COLO668 (cell line): ENCODE measurements around the gene FRRS1.

Source experiments
- DNase-seq: peaks from one replicate; lab custom pipeline; 2025; ENCODE audit not compliant: unreplicated experiment; lab: John Stamatoyannopoulos, UW

FRRS1 gene

DNA sequence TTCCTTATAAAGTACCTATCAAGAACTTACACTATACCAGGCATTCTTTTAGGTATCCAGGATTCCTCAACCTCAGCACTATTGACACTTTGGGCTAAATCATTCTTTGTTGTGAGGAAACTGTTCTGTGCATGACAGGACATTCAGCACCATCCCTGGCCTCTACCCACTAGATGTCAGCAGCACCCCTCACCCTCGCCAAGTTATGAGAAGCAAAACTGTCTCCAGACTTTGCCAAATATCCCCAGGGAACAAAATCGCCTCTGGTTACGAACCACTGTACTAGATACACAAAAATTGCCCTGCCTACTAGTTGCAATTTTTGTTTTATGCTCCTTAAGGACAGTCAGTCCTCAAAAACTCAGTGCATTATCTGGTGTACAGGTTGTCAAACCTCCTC, 84.9 kb downstream of the FRRS1 start:
- DNase-seq, result no peak

DNA sequence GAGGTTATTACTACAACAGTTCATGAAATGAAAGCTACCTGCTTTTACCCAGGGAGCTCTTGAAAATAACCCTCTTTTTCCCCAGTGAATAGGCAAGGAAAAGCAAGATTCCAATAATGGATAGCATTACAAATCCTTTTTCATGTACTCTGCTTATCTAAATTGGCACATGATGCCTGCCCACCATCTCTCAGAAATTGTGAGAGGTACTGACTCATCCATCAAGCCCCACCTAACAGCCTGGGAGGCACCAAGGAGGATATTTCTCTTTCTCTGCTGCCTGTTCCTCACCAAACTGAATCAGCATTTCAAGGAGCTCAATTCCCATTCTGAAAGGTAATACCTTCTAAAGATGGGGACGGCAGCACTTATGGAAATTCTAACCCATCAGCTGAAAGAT, 86.2 kb downstream of the FRRS1 start:
- DNase-seq, result no peak

DNA sequence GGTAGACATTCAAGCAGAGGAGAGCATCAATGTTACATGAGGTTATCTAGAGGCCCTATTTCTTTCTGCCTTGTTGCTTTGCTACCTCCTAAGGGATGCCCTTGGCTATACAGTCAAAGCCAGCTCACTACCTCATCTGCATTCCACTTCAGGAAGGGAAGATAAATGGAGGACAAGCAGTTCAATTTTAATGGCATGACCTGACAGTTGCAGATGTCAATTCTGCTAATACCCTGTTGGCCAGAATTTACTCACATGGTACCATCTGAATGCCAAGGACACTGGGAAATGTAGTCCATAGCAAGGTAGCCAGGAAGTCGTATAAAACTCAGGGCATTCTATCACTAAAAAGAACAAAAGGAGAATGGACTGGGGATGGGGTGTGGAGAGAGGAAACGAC, 89.0 kb downstream of the FRRS1 start:
- no peak for DNase-seq

DNA sequence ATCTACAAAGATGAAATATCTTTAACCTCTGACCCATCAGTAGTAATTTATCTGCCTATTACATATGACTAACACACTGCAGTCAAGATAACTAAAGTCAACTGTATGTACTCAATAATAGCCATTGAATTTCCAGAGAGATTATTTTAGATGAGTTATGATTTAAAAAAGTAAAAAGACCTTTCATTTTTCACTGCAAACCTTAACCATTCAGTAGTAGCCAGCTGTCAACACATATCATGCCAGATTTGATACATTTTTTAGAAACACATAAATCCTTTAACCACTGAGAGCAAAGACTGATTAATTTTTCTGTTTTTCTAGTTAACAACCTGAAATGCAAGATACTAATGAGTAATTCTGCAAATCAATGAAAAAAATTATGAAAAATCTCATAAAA, 89.6 kb downstream of the FRRS1 start:
- DNase-seq, result no peak

DNA sequence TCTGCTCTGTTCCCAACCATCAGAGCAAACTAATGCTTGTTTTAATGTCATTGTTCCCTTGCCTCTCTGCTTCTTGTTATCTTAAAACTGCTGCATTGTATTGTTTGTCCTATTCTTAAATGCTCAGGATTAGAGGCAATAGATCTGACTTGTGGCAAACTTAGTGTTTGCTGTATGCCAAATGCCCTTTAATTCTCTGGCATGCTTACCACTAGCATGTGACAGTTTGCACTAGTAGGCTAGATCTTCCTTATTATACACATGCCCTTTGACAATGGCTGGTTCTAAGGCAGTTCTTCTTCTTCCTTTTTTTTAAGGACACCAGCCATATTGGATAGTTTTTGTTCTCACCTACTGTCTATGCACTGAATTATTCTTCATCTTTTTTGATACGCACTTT, 90.4 kb downstream of the FRRS1 start:
- no peak for DNase-seq

DNA sequence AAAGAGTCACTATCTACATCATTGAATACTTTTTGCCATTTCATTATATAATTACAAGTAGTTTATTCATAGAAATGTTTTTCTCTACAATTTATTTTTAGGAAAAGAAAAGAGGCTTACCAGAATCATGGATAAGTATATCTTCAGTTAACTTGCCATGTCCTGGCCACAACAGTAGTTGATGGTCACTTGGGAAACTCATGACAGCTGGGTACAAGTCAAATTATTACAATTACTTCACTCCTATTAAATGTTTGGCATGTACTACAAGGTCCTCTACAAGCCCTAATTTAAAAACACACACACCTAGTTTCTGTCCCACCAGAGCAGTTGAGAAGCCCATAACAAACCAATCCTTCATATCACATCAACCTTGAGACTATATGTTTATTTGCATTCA, 91.1 kb downstream of the FRRS1 start:
- no peak for DNase-seq

DNA sequence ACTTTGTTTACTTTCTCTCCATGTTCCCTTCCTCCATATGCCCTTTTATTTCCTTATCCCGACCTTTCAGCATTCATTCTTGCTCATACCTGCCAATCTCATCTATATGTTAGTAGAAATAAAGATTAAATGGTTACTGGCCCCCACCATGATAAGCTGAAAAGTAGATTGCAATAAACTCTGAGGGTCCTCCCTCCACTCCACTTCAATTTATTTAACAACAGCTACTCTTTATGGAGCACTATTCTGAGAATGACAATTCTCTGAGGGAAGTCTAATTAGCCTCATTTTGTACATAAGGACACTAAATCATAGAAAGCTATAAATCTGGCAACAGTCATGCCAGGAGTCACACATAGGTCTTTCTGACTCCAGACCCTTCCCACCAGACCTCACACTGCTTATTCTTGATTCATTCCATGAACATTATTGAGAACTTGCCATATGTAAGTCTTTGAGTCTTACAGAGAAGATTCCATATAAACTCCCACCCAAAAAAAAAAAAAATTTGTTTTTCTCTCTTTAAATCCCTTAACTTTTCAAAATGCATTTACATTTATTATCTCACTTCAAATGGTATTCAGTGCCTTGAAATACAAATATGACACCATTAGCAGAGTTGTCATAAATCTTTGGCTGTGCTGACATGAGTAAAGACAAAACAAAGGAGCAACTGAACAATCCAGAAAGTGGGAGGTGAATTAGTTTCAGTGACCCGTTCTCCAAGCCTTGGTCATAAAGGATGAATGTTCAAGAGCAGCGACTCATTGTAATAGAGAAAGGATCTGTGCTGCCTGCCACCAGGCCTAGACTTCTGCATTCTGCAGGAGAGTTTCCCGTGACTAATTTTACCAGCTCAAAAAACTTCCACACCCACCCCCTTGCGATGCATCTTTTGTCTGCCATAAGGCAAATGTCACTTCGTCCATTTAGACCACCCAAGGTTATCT, 92.0 kb downstream of the FRRS1 start:
- DNase-seq, result no peak

DNA sequence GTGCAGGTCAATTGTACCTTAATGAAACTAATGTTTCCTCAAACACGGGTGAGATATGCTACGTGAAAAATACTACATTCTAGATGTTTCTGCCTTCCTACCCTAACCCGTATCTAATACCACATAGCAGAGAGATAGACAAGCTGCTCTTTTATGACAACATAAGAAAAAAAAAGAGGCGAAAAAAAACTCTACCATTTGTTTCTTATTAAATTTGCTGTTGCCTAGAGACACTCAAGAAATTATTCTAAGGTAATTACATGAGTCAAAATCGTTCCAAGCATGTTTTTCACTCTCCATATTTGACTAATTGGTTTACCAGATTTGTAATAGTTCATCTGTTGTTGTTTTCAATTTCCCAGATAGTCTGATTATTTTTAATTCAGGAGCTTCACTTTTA, 93.1 kb downstream of the FRRS1 start:
- DNase-seq, result no peak

DNA sequence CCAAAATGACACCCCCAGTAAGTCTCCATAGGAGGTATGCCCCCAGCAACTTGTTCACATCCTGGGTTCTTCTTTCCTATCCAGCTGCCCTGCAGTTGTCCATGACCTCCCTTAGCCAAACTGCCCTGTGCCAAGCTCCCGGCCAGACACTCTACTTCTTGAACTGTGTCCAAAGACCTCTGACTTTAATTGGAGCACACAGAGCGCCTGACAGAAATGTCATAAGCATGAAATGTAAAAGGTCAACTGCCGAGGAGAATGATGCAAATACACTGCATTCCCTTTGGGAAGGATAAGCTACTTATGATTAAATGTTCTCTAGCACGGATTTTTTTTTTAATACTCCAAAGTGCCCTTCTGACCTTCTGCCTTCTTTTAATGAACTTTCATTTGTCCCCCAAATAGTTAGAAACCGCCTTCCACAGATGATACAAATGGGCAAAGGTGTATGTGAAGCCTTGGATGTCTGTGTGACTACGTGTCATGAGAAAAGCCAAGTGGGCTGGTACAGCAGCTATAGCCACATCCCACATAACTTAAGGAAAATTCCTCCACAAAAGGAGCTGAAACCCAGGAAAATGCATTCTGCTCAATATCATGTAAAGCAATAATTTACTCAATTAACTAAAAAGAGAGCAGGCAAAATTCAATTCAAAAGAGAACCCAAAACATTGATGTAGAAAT, 93.8 kb downstream of the FRRS1 start:
- DNase-seq, result no peak

DNA sequence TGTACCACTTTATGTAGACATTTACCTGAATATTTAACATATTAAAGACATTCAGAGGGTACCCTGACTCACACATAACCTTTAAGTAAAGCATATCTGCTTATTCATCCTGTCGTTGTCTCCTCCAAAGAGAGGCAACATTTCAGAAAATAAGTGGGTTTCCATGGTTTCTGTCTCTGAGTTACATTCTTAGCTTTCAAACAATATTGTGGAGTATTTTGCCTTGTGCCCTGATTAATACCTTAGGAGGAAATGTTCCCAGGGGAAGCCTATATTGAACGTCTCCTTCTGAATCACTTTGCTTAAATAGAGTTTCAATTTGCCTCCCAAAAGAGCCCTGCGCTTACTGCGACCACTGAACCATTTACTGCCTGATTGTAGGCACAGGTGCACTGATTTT, 94.4 kb downstream of the FRRS1 start:
- DNase-seq, result no peak

DNA sequence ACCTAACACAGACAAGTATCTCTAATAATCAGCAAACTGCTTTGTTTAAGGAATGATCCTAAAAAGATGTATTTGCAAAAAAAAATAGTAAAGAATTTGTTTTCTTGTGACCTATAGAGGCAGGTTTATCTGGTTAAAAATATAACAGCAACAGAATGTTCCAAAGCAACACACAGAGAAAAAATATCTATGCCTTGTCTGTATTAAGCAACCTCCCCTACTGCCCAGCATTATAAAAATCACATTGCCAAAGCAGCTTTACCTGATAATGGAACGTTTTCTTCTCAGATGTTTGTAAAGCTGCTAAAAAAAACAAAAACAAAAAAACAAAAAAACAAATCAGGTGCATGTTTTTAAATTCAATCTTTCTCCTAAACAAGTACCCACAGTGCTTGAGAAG, 95.9 kb downstream of the FRRS1 start:
- DNase-seq, result no peak

DNA sequence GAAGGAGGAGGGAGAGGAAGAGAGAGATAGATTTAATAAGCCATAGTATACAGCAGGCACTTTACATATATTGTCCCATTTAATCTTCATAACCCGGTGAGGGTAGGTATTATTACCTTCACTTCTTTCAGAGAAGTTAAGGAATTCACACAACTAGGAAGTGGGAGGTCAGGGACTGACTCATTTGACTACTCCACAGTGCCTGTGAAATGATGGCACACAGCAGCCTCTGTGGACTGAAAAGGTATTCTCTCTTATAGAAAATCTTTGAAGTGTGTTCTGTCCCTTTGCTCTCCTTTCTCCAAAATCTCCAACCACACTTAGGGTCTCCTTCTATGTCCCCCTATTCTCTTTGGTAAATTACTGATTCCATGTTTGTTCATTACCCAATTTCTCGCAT, 96.6 kb downstream of the FRRS1 start:
- no peak for DNase-seq

DNA sequence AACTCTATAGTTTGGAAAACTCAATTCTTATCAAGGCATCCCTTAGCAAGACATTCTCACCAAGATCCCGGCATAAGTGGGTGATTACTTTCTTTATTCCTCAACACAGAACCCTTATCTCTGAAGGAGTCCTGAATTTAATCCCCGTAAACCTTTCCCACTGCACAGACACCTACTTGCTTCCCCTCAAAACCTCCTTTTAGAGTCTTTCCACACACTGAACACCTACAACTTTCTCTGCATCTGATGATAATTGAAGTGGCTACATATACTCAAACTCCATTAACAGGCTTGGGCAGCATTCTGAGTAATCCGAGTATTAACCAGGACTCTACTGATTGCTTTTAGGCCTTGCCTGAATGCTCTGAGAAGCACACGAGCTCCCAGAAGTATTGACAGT, 97.1 kb downstream of the FRRS1 start:
- no peak for DNase-seq

DNA sequence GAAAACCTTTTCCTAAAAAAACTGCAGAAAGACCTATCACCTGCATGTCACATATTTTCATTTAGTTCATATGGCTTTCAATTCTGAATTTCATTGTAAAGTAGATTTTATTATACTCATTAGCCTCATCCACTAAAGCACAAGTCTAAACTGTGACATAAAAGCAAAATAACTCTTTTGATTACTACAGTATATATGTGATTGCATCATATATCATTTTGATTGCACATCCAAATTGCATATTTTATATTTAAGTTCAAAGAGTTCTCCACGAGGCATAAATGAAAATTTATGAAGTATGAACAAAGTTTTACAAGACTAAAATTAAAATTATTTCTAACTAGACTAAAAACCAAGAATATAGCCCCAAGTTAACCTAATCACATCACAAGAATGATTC, 101.2 kb downstream of the FRRS1 start:
- DNase-seq, result no peak

DNA sequence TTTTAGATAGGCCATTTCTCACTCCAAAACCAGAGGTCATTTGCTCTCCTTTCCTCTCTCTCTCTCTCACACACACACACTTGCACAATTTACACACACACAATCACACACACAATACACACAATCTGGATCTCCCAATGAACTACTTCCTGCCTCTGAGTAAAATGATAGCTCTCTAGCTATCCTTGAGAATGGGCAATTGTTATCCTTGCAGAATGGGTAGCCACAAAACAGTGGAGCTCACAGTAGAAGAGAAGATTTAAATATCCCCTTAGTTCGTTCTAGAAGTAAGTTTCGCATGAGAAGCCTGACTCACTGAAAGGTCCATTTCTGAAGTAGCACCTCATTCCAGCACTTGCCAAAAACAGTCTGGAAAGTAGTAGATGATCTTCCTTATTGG, 102.9 kb downstream of the FRRS1 start:
- no peak for DNase-seq

DNA sequence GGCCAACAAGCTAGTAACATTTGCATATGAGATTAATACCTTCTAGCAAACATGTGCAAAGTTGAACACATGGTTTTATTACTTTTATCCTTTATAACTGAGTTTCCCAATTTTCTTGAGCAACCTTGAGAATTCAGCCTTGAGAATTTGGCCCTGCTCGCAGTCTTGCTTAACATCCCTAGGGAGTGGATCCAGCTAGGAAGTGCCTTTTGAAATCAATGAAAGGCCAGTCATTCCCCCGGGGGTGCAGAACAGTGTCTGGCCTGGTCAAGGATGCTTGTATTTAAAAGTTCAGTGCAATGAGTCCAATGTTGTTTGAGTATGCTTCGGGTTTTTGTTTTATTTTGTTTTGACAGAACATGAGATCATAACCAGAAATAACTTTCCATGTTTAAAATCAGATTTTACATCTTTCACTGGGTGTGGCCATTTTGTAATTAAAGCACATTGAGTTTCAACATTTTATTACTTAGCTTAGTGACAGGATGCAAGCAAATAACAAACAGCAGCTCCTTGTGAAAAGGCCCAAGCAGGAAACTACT, 103.8 kb downstream of the FRRS1 start:
- DNase-seq, result no peak

DNA sequence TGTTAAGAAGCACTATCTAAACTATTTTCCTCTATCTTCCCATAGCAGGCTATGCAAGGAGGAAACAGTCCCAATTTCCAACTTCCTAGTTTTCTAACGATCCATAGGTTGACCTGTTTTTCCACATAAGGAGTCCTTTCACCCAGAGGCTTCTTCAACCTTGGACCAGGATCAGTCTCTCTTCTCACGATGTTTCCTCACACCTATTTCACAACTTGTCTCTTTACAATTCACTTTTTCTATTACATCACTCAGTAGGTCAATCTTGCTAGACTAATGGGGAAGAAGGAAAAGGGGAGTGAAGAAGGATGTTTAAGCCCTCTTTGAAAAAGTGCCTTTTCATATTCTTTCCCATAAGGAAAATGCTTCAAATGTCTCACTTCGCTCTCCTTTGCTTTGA, 104.7 kb downstream of the FRRS1 start:
- no peak for DNase-seq

DNA sequence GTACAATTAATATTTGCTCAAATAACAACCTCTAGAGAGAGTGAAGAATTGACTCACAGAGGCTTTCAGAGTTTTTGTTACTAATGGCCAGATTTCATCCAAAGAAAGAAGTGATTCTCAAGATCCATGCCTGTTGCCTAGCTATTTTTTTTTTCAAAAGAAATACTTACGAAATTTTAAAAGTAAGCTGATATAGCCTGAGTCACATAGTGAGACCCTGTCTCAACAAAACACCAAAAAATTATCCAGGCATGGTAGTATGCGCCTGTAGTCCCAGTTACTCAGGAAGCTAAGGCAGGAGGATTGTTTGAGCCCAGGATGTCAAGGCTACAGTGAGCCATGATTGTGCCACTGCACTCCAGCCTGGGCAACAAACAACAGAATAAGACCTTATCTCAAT, 105.9 kb downstream of the FRRS1 start:
- DNase-seq, result no peak

DNA sequence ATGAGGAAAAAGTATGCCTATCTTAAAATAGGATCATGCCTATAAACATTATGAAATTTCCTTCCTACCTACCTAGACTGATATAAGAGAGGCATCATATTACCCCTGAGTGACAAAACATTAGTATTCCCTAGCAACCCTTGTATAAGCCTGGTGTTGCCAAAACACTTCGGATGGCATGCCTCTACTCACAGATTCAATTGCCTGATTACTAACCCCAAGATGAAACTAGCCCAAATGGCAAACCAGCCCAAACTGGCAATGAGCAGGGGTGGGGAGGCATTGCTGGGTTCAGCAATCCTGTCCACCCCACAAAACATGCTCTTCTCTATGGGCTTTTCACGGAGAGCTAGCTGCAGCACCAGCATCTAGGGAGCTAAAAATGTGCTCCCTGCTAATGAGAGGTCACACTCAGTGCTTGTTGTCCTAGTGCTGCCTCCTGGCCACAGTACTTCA, 106.7 kb downstream of the FRRS1 start:
- no peak for DNase-seq
